Retinal pigment epithelial cell (primary cell): ENCODE results near the gene RBM5.

Experiments used
- DNase-seq: peaks from one replicate; pipeline ENCODE4 v3.0.0-alpha.2; 2010; ENCODE audit warnings: low read depth
- H3K4me3 ChIP-seq: 2 replicates; pipeline ENCODE4 v1.5.1; 2011; ENCODE audit warnings: mild to moderate bottlenecking, low read length, control low read depth, moderate library complexity
- CTCF ChIP-seq: conservative IDR thresholded peaks from 2 replicates; pipeline ENCODE4 v1.5.1; 2011; ENCODE audit warnings: low read depth, low read length, control low read depth, inconsistent platforms

RBM5 gene

DNA sequence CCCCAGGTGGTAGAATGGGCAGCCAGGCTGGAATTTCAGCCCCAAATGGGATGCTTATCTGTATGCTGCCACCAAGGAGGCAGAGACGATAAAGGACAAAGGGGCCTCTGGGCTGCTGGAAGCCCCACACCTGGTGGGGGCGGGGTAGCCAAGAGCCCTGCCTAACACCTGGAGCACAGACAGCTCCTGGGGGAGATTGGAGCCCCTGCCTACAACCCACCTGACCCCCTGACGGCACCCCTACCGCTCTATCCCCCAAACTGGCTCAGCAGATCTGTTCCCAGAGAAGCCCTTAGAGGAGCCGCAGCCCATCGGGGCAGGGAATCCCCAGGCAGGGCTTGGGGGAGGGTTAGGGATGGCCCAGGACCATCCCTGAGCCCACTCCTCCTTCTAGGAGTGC, 50.6 kb downstream of the RBM5 start:
- H3K4me3 ChIP-seq: no peak overlapping the region
- DNase-seq: no peak
- no peak for TF ChIP-seq CTCF

- H3K4me3 ChIP-seq: no peak overlapping the region
- no peak for TF ChIP-seq CTCF
- DNase-seq: no peak
Observed at GRCh38 chr3:50139718-50140423, 51.2 kb downstream of the RBM5 start.

DNA sequence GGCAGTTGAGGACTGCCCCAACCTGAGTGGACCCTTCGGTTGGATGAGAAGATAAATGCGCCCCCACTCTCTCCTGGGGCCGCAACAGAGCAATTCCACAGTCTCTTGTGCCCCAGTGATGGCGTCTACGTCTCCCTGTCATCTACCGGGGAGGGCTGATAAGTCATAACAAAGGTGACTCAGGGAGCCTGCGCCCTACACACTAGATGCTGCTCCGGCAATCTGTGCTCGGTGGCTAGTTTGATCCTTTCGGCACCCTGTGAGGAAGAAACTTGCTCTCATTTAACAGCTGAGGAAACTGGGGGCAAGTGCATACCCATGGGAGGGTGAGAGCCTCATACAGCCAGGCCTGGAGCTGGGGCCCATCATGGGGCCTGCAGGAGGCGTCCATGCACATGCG, 52.3 kb downstream of the RBM5 start:
- DNase-seq: no peak
- no peak for TF ChIP-seq CTCF
- no peak overlapping the region for H3K4me3 ChIP-seq

DNA sequence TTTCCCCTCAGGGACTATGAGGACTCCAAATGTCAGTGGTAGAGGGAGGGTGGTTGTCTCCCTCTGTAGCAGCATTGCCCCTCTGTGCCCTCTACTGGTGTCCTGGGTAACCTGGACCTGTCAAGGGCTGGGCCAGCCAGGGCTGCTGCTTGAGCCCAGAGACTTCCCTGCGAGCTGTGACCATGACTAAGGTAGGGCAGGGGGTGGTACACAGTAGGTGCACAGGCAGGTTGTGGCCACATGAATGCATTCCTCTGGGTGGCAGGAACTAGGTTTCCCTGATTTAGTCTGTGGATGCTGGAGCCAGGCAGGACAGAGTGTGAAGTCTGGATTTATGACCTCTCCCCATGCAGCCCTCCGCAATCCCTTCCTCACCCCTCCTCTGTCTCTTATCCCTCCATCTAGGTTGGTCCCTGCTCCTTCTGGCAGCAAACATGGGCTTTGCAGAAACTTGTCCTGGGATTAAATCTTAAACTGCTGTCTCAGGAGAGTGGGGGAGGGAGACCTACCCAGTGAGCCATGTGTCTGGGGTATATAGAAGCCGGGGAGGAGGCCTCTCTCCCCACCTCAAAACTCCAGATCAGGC, 57.7 kb downstream of the RBM5 start:
- DNase-seq: no peak
- TF ChIP-seq CTCF: peak; percentile 30
- no peak overlapping the region for H3K4me3 ChIP-seq

GRCh38 chr3:50147016-50147415, 58.3 kb downstream of the RBM5 start:
- H3K4me3 ChIP-seq: no peak overlapping the region
- no peak for TF ChIP-seq CTCF
- DNase-seq: no peak

DNA sequence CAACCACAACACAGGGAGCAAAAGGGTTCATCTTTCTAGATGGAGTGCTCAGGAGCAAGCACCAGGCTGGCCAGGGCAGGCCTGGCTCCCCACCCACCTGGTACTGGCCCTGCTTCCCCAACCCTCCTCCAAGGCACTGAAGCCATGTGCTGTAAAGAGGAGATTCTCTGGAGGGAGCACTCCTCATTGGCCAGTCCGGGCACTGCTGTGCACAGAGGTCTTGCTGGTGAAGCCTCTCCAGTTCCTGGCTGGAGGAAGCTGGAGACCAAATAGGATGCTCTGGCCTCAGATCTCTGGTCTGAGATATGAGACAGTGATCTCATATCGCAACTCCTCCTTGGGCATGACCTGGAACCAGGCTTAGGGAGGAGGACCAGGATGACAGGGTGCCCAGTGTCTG, 58.7 kb downstream of the RBM5 start:
- no peak overlapping the region for H3K4me3 ChIP-seq
- TF ChIP-seq CTCF: no peak
- DNase-seq: no peak

- H3K4me3 ChIP-seq: no peak overlapping the region
- DNase-seq: no peak
- no peak for TF ChIP-seq CTCF
Observed at GRCh38 chr3:50147861-50148260, 59.1 kb downstream of the RBM5 start.
